Activated B cell treated with CpG ODN at 0.5 μM for 24 hours (primary cell): ENCODE measurements around the gene UTS2R. TPM values are rescaled to one million over a fixed set of nuclear protein-coding genes. Genes with fewer than 3 reads are reported as not detected.

Experiments
- ATAC-seq: fragments of 200-7000 bp; cut with Tn5 transposase; one replicate; pipeline ENCODE4 v1.10.0; 2021; ENCODE audit warnings: low read depth, mild to moderate bottlenecking, moderate library complexity
- CTCF ChIA-PET: fragments of 350-600 bp; sonication (Branson Sonifier 250); formaldehyde crosslinking; loops from one replicate; lab custom pipeline; 2021; ENCODE audit warnings: antibody characterized with exemption; lab: Charles Lee
- POLR2A ChIA-PET: fragments of 350-600 bp; sonication (Branson Sonifier 250); formaldehyde crosslinking; loops from one replicate; lab custom pipeline; 2021; ENCODE audit warnings: antibody characterized with exemption; lab: Charles Lee
- DNase-seq: peaks from one replicate; pipeline ENCODE4 v3.0.0; 2022
- H3K27ac Mint-ChIP-seq: one replicate; pipeline ENCODE4 v1.8.0; 2020; ENCODE audit warnings: mixed read lengths
- H3K27me3 Mint-ChIP-seq: one replicate; pipeline ENCODE4 v1.8.0; 2021; ENCODE audit warnings: mixed read lengths
- H3K36me3 Mint-ChIP-seq: one replicate; pipeline ENCODE4 v1.8.0; 2021; ENCODE audit warnings: low read depth, mixed read lengths
- H3K4me1 Mint-ChIP-seq: one replicate; pipeline ENCODE4 v1.8.0; 2021; ENCODE audit warnings: mixed read lengths
- H3K4me3 Mint-ChIP-seq: one replicate; pipeline ENCODE4 v1.8.0; 2020; ENCODE audit warnings: mild to moderate bottlenecking, mixed read lengths
- H3K9me3 Mint-ChIP-seq: one replicate; pipeline ENCODE4 v1.8.0; 2020; ENCODE audit warnings: mixed read lengths
- intact Hi-C: fragments of 100-400 bp; cut with micrococcal nuclease; formaldehyde crosslinking; loops from one replicate; pipeline ENCODE4 v1.15.1; 2024
- total RNA-seq: library from RNA; stranded (reverse); gene quantifications from 2 replicates; pipeline ENCODE4 v1.2.3, GENCODE V29; 2022
- TF ChIP-seq, protein P1 (sequence below): fragments of 200-600 bp; IDR thresholded peaks from one replicate; pipeline ENCODE4 v1.8.0; 2022; ENCODE audit warnings: antibody characterized with exemption, mild to moderate bottlenecking

UTS2R gene
- total RNA-seq, 1 donor from 2014 or later: not detected

DNA sequence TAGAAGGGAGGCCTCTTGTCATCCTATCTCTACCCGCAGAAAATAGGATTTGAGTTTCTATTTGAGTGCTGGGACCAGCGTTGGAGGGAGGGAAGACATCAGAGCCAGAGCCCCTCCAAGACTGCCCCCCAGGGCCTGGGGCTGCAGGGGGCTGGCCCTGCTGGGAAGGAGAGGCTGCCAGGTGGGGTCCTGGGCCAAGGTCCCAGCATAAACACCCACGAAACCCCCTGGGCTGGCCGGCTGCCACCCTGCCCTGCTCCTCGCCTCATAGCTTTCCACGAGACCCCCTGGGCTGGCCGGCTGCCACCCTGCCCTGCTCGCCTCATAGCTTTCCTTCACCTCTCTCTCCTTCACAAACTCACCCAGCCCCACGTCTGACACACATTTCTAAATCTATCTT is 23.1 kb upstream of the UTS2R start:
- ATAC-seq (no peak), DNase-seq (no peak)
- no peak overlapping the region for H3K27ac Mint-ChIP-seq
- no peaks in the 10 kb centered on the region for H3K9me3 Mint-ChIP-seq
- peaks cover 9% of the 10 kb centered on the region for H3K4me1 Mint-ChIP-seq
- H3K27me3 Mint-ChIP-seq: peaks cover 19% of the 10 kb centered on the region
- POLR2A ChIA-PET: no interaction called here
- CTCF ChIA-PET: interaction anchor here (1.2 kb wide), 1 partner anchor 66 kb away, joined by 3 read pairs; no protein-coding TSS in a partner anchor
- no peaks in the 10 kb centered on the region for H3K36me3 Mint-ChIP-seq
- intact Hi-C loops: no loop called here
- TF ChIP-seq, protein P1, sequence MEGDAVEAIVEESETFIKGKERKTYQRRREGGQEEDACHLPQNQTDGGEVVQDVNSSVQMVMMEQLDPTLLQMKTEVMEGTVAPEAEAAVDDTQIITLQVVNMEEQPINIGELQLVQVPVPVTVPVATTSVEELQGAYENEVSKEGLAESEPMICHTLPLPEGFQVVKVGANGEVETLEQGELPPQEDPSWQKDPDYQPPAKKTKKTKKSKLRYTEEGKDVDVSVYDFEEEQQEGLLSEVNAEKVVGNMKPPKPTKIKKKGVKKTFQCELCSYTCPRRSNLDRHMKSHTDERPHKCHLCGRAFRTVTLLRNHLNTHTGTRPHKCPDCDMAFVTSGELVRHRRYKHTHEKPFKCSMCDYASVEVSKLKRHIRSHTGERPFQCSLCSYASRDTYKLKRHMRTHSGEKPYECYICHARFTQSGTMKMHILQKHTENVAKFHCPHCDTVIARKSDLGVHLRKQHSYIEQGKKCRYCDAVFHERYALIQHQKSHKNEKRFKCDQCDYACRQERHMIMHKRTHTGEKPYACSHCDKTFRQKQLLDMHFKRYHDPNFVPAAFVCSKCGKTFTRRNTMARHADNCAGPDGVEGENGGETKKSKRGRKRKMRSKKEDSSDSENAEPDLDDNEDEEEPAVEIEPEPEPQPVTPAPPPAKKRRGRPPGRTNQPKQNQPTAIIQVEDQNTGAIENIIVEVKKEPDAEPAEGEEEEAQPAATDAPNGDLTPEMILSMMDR: no peak
- no peak overlapping the region for H3K4me3 Mint-ChIP-seq

DNA sequence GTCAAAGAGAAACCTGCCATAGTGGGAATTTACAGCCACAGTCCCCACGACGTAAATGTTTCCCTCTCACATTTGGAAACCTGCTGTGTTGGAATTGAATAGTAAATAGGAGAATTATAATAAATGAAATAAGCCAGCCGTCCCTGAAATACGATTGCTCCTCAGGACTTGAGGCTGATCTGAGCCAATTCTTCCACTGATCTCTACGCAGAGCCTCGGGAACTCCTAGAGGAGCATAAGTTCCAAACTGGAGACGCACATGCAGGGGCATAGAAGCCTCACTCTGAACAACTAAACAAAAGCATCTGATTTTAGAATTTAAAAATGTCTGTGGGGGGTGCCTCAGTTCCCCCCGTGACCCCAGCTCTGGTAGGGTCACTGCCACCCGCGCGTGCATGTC is 22.7 kb upstream of the UTS2R start:
- no peak overlapping the region for H3K4me3 Mint-ChIP-seq

DNA sequence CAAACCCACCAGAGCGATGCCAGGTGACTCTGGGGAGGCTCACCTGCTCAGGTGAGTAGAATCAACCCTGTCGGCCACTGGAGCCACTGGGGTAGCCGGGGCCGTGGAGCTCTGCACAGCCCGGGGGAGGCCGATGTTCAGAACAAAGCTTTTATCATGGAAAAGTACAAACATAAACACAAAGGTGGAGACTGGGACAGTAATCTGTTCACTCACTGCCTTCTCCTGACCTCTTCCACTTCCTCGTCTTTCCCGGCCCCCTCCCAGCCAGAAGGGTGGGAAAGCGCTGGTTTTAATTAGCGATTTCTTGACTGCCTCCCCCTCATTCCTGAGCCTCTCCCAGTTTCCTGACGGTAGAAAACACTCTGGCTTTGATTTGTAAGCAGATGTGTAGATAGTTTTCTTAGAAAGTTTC is 22.3 kb upstream of the UTS2R start:
- intact Hi-C loops: no loop called here
- peaks cover 9% of the 10 kb centered on the region for H3K4me1 Mint-ChIP-seq
- H3K4me3 Mint-ChIP-seq: no peak overlapping the region
- TF ChIP-seq, protein P1: no peak
- H3K27ac Mint-ChIP-seq: no peak overlapping the region
- ChIA-PET POLR2A (no interaction called here), CTCF (interaction anchor here (1.1 to 4.2 kb wide), 4 partner anchors 47 to 205 kb away, joined by 3 to 30 read pairs (median 4); no protein-coding TSS in a partner anchor)
- peaks cover 18% of the 10 kb centered on the region for H3K27me3 Mint-ChIP-seq
- H3K9me3 Mint-ChIP-seq: no peaks in the 10 kb centered on the region
- H3K36me3 Mint-ChIP-seq: no peaks in the 10 kb centered on the region
- ATAC-seq (no peak), DNase-seq (no peak)

More for the DNA sequence above, 22.7 kb upstream of the UTS2R start:
- no peak for ATAC-seq
- Mint-ChIP-seq H3K36me3 (no peaks in the 10 kb centered on the region), H3K27me3 (peaks cover 18% of the 10 kb centered on the region), H3K27ac (no peak overlapping the region), H3K9me3 (no peaks in the 10 kb centered on the region), H3K4me1 (peaks cover 9% of the 10 kb centered on the region)
- ChIA-PET POLR2A (no interaction called here), CTCF (interaction anchor here (1.2 kb wide), 1 partner anchor 65 kb away, joined by 3 read pairs; no protein-coding TSS in a partner anchor)
- DNase-seq: no peak
- intact Hi-C loops: no loop called here
- TF ChIP-seq, protein P1: no peak

DNA sequence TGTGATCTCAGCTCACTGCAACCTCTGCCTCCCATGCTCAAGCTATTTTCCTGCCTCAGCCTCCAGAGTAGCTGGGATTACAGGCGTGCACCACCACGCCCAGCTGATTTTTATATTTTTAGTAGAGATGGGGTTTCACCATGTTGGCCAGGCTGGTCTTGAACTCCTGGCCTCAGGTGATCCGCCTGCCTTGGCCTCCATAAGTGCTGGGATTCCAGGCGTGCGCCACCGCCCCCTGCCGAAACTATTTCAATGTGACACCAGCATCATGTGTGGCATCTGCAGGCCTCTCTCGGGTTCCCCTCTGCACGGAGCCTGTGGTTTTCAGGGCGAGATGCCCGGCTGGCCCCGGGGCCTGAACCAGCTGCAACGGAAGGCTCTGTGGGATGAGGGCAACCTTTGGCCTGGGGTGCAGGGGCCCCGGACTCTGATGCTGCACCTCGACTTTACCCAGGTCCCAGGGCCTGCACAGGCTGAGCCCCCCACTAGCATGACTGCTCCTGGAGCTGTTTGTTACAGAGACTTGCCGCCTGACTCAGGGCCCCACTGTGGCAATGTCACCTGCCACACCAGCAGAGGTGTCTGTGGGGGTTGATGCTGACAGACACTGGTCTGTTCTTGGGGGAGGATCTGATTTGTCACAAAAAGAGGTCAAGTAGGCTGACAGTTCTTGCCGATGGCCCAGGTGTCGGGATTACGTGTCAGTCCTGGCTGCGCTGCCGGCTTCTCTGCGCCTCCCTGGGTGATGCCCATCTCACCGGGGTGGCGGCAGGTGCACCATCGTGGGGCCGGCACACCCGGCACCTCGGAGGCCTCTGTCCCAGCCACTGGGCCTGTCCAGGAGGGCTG is 21.2 kb upstream of the UTS2R start:
- peak; percentile 39 for ATAC-seq
- H3K9me3 Mint-ChIP-seq: no peaks in the 10 kb centered on the region
- peaks cover 15% of the 10 kb centered on the region for H3K27me3 Mint-ChIP-seq
- H3K4me1 Mint-ChIP-seq: peaks cover 9% of the 10 kb centered on the region
- intact Hi-C loops: loop anchor here (1.0 to 5.0 kb wide), 4 partner anchors 64 to 427 kb away; no protein-coding TSS in a partner anchor
- POLR2A ChIA-PET: no interaction called here
- no peak for DNase-seq
- H3K36me3 Mint-ChIP-seq: no peaks in the 10 kb centered on the region
- H3K27ac Mint-ChIP-seq: no peak overlapping the region
- TF ChIP-seq, protein P1: no peak
- H3K4me3 Mint-ChIP-seq: no peak overlapping the region
- CTCF ChIA-PET: interaction anchor here (1.1 to 4.2 kb wide), 4 partner anchors 48 to 204 kb away, joined by 3 to 30 read pairs (median 4); no protein-coding TSS in a partner anchor

DNA sequence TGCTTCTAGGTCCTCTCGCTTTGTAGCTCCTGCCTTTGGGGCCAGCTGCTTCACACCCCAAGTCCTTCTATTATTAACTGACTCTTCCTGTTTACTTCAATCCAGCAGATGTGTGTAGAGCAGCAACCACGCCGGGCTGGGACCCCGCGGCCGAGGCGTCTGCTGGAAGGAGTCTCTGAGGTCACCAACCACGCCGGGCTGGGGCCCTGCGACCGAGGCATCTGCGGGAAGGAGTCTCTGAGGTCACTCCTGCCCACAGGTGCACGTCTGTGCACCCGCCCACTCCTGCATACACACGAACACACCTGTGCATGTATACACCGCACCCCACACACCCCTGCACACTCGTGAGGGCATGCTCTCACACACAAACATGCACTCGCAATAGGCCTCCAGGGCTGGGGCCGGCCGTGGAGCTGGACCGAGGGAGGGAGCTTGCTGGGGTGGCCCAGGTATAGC is 20.3 kb upstream of the UTS2R start:
- H3K4me3 Mint-ChIP-seq: no peak overlapping the region
- ChIA-PET CTCF (interaction anchor here (1.4 to 4.2 kb wide), 2 partner anchors 115 to 203 kb away, joined by 5 to 30 read pairs; no protein-coding TSS in a partner anchor), POLR2A (interaction anchor here (0.6 kb wide), 1 partner anchor 525 kb away, joined by 3 read pairs; no protein-coding TSS in a partner anchor)
- DNase-seq: no peak
- no peak overlapping the region for H3K27ac Mint-ChIP-seq
- intact Hi-C loops: loop anchor here (1.0 to 5.0 kb wide), 4 partner anchors 63 to 426 kb away; no protein-coding TSS in a partner anchor
- H3K9me3 Mint-ChIP-seq: no peaks in the 10 kb centered on the region
- peaks cover 9% of the 10 kb centered on the region for H3K4me1 Mint-ChIP-seq
- no peaks in the 10 kb centered on the region for H3K36me3 Mint-ChIP-seq
- no peak for ATAC-seq
- TF ChIP-seq, protein P1: no peak
- H3K27me3 Mint-ChIP-seq: peaks cover 14% of the 10 kb centered on the region
